Measurements from ENCODE around the gene AGPAT2. TPM values are rescaled to one million over a fixed set of nuclear protein-coding genes. Genes with fewer than 3 reads are reported as not detected.

AGPAT2 gene
- total RNA-seq, 1 donor from 2014 or later, result 30.8 TPM

DNA sequence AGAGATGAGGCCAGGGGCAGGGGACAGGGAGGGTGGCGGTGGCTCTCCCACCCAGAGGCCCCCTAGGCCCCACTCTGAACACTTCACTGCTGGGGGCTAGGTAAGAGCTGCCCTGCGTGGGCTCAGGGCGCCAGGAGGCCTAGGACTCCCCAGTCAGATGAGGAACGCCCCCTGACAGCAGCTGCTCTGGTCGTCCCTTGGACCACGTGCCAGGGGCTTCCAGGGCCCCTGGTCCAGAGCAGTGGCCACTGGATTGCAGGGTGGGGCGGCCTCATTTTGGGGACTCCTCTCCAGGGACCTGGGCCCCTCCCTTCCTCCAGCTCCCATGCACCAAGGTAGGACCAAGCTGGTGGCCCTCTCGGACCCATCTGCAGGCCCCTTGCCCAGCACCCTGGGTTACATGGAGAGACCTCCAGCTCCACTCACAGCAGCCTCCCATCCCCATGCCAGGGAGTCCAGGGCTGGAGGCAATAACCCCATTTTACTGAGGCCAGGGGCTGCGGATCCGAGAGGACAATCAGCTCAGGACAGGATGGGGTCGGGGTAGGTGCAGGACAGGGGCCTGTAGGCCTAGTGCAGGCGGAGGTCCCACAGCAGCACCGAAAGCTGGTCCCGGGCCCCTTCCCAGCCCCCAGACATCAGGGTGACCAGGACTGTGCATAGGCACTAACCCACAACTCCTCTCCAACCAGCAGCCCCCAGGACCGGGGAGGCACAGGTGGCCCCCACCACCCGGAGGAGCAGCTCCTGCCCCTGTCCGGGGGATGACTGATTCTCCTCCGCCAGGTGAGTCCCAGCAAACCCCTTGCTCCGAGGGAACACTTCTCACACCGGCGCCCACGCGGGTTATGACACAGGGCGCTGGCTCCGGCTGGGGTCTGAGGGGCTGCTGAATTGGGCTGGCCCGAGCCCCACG lies 23.0 kb downstream of the AGPAT2 start:
- Mint-ChIP-seq H3K36me3 (ENCODE audit: low read depth, unreplicated experiment) (no peaks in the 10 kb centered on the region), H3K27ac (ENCODE audit: unreplicated experiment) (no peak overlapping the region), H3K27me3 (ENCODE audit: low read depth, unreplicated experiment) (peaks cover 7% of the 10 kb centered on the region), H3K4me1 (ENCODE audit: low read depth, unreplicated experiment) (no peaks in the 10 kb centered on the region), H3K4me3 (ENCODE audit: unreplicated experiment) (peak overlapping the region; percentile 75), H3K9me3 (ENCODE audit: unreplicated experiment) (no peaks in the 10 kb centered on the region)
- Histone ChIP-seq H3K36me3 (ENCODE audit: insufficient read depth, low read length) (no peaks in the 10 kb centered on the region), H3K9ac (ENCODE audit: low read length) (no peak overlapping the region), H3K4me3 (ENCODE audit: insufficient read depth, low read depth, low read length) (no peak overlapping the region), H3K27ac (ENCODE audit: low read depth, low read length) (no peak overlapping the region), H3K27me3 (ENCODE audit: insufficient read depth, low read length) (no peaks in the 10 kb centered on the region), H3K9me3 (ENCODE audit: insufficient read depth, low read depth, low read length) (no peaks in the 10 kb centered on the region), H3K79me2 (ENCODE audit: insufficient read depth, low read length) (no peaks in the 10 kb centered on the region), H4K20me1 (ENCODE audit: insufficient read depth, low read length) (no peaks in the 10 kb centered on the region), H3K4me2 (ENCODE audit: low read length) (no peak overlapping the region), H2AFZ (ENCODE audit: low read depth, low read length) (no peak overlapping the region), H3K4me1 (ENCODE audit: insufficient read depth, low read length) (peaks cover 4% of the 10 kb centered on the region)
- FAIRE-seq (no peak), DNase-seq (ENCODE audit: low read depth) (no peak)
- TF ChIP-seq EZH2 (IDR thresholded peaks at IDR 0.05; ENCODE audit: insufficient read depth, low read length), result no peak
- no peak for TF ChIP-seq CTCF (IDR thresholded peaks at IDR 0.05; ENCODE audit: insufficient read depth, low read depth, low read length)

DNA sequence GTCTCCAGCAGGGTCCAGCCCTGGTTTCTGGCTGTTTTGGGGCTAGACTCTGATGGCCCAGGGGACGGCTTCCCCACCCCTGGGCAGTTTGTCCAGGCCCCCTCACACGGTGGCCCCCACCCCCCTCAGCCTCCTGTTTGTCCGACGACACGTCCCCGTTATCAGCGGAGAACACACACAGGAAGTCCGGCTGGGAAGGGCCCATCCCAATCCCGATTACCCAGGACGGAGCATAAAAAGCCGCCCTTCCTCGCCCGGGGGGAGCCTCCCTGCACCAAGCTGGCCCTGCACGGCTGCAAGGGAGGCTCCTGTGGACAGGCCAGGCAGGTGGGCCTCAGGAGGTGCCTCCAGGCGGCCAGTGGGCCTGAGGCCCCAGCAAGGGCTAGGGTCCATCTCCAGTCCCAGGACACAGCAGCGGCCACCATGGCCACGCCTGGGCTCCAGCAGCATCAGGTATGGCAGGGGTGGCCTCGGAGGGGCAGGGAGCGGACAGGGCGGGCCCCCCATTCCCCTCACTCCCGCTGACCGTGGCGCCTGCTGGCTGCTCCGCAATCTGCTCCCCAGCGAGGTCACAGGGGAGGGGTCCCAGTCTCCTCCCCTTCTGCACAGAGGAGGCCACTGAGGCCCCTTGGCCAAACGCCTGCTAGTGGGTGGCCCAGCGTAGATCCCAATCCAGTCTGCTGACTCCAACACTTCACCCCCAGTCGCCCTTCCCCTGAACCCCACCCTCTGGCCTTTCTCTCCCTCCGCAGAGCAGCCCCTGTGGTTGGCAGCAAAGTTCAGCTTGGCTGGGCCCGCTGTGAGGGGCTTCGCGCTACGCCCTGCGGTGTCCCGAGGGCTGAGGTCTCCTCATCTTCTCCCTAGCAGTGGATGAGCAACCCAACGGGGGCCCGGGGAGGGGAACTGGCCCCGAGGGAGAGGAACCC lies 24.3 kb downstream of the AGPAT2 start, which contains the start of gene EGFL7:
TSS of gene EGFL7 (plus strand) at position 261 of the 926 bp plus-strand sequence. CDS start 5,367 bp downstream, outside the sequence.
- H3K9me3 ChIP-seq (ENCODE audit: insufficient read depth, low read depth, low read length), result no peaks in the 10 kb centered on the region
- no peaks in the 10 kb centered on the region for H3K4me1 Mint-ChIP-seq (ENCODE audit: low read depth, unreplicated experiment)
- H2AFZ ChIP-seq (ENCODE audit: low read depth, low read length), result no peak within 1 kb of the TSS
- no peak within 1 kb of the TSS for H3K4me2 ChIP-seq (ENCODE audit: low read length)
- H3K79me2 ChIP-seq (ENCODE audit: insufficient read depth, low read length), result no peaks in the 10 kb centered on the region
- FAIRE-seq, result no peak
- no peaks in the 10 kb centered on the region for H3K36me3 Mint-ChIP-seq (ENCODE audit: low read depth, unreplicated experiment)
- H3K9ac ChIP-seq (ENCODE audit: low read length), result no peak within 1 kb of the TSS
- TF ChIP-seq CTCF (IDR thresholded peaks at IDR 0.05; ENCODE audit: insufficient read depth, low read depth, low read length), result no peak
- TF ChIP-seq EZH2 (IDR thresholded peaks at IDR 0.05; ENCODE audit: insufficient read depth, low read length), result no peak
- H3K4me3 ChIP-seq (ENCODE audit: insufficient read depth, low read depth, low read length), result no peak within 1 kb of the TSS
- peaks cover 9% of the 10 kb centered on the region for H3K27me3 Mint-ChIP-seq (ENCODE audit: low read depth, unreplicated experiment)
- H3K36me3 ChIP-seq (ENCODE audit: insufficient read depth, low read length), result no peaks in the 10 kb centered on the region
- H4K20me1 ChIP-seq (ENCODE audit: insufficient read depth, low read length), result no peaks in the 10 kb centered on the region
- H3K27ac ChIP-seq (ENCODE audit: low read depth, low read length), result no peak within 1 kb of the TSS
- H3K4me3 Mint-ChIP-seq (ENCODE audit: unreplicated experiment), result no peak within 1 kb of the TSS
- H3K9me3 Mint-ChIP-seq (ENCODE audit: unreplicated experiment), result no peaks in the 10 kb centered on the region
- no peaks in the 10 kb centered on the region for H3K27me3 ChIP-seq (ENCODE audit: insufficient read depth, low read length)
- DNase-seq (ENCODE audit: low read depth), result no peak
- peaks cover 4% of the 10 kb centered on the region for H3K4me1 ChIP-seq (ENCODE audit: insufficient read depth, low read length)
- no peak within 1 kb of the TSS for H3K27ac Mint-ChIP-seq (ENCODE audit: unreplicated experiment)
